Thyroid gland (tissue), 4 donors: Measurements from ENCODE around the gene CD101.

Experiments
- CTCF ChIP-seq, 6 experiments: fragments of 200-600 bp in 3 of 6; fragments of 450-650 bp in 3 of 6; sonication (generic) in 3 of 6; IDR thresholded peaks; one replicate each; pipeline ENCODE4 v1.5.1; 2016 to 2019; ENCODE audit warnings: antibody characterized with exemption in 6 of 6, mild to moderate bottlenecking in 2 of 6, inconsistent platforms in 1 of 6, moderate library complexity in 1 of 6
- POLR2A ChIP-seq, 2 donors: fragments of 450-650 bp; IDR thresholded peaks; one replicate each; pipeline ENCODE4 v1.6.1; 2017; ENCODE audit warnings: antibody characterized with exemption in 2 of 2, mild to moderate bottlenecking in 2 of 2, moderate library complexity in 1 of 2

- TF ChIP-seq CTCF (IDR thresholded peaks at IDR 0.05) (no peak), POLR2A (IDR thresholded peaks at IDR 0.05) (no peak)
Observed at GRCh38 chr1:117017648-117018047, 16.1 kb downstream of the CD101 start.
